Lower leg skin (tissue), 3 donors: Measurements from ENCODE around the gene GALNT2.

Experiments used
- CTCF ChIP-seq, 3 donors: fragments of 450-650 bp; IDR thresholded peaks; one replicate each; pipeline ENCODE4 v1.5.1; 2016; ENCODE audit warnings: antibody characterized with exemption in 3 of 3, mild to moderate bottlenecking in 3 of 3, moderate library complexity in 2 of 3
- POLR2A ChIP-seq, 2 donors: fragments of 450-650 bp; IDR thresholded peaks; one replicate each; pipeline ENCODE4 v1.6.1; 2016 to 2017; ENCODE audit warnings: antibody characterized with exemption in 2 of 2, mild to moderate bottlenecking in 1 of 2, moderate library complexity in 1 of 2

- TF ChIP-seq CTCF (IDR thresholded peaks at IDR 0.05) (no peak), POLR2A (IDR thresholded peaks at IDR 0.05) (no peak)
Measured at GRCh38 chr1:230062521-230062920, 4.5 kb upstream of the GALNT2 start.
